WTC11 (cell line): ENCODE results near the gene OPTC. TPM values are rescaled to one million over a fixed set of nuclear protein-coding genes. Genes with fewer than 3 reads are reported as not detected.

Experiments used
- total RNA-seq: library from RNA; stranded (reverse); gene quantifications from 3 replicates; pipeline ENCODE4 v1.2.3, GENCODE V29; 2021

OPTC gene
- total RNA-seq, 1 experiment from 2014 or later = 0.55 TPM

Other genes with a start within 250 kb of the OPTC start
- gene BTG2, start 188.6 kb upstream of the OPTC start, total RNA-seq = 13.5 to 19.4 TPM (median 15.4 TPM) in 3 replicates
- 0.05 to 0.79 TPM (median 0.14 TPM) in 3 replicates for gene FMOD, start 143.0 kb upstream of the OPTC start, total RNA-seq
- 0.17 to 0.23 TPM (median 0.18 TPM) in 3 replicates for gene PRELP, start 18.3 kb upstream of the OPTC start, total RNA-seq
- gene ATP2B4, start 132.7 kb downstream of the OPTC start, total RNA-seq = 18.5 to 22.1 TPM (median 19.1 TPM) in 3 replicates